Measurements from ENCODE around the gene MIPOL1. TPM values are rescaled to one million over a fixed set of nuclear protein-coding genes. Genes with fewer than 3 reads are reported as not detected.
A peak's percentile ranks its signal among the peaks of the same experiment; 100 is the strongest.

Gene MIPOL1
- total RNA-seq, 1 experiment from 2014 or later, result 15.4 TPM

DNA sequence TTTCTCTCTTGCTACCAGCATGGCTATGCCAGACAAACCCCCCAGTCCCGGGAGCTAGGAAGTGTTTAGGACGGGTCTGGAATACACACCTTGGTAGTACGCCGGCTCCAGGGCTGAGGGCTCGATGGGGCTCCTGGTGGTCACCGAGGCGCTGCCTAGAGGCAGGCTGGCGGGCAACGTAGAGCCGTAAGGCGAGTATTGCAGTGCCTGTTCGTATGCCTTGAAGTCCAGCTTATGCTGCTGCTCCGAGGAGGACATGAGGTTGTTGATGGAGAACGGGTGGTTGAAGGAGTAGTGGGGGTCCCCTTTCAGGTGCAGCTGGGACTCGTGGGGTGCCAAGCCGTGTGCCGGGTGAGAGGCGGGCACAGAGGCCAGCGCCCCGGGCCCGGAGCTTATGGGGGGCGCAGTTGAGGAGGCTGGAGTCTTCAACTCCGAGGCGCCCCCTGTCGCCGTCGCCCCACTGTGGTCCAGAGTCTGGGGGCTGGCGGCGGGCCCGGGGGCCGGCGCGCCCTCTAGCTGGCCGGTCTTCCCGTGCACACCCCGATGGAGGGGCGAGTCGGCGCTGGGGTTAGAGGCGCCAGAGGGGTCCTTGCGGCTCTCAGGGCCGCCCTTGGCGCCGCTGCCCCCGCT, 393.7 kb downstream of the MIPOL1 start:
- no peaks in the 10 kb centered on the region for H3K27me3 ChIP-seq (ENCODE audit: insufficient read depth, low read length)
- H2AFZ ChIP-seq (ENCODE audit: low read depth, low read length, poor library complexity, severe bottlenecking), result no peak overlapping the region
- ChIA-PET RAD21 (ENCODE audit: low non-redundant PET in 1 of 2, low total read pairs in 2 of 2, uncharacterized antibody in 2 of 2, unreplicated experiment in 2 of 2) (no interaction called here), CTCF (no interaction called here), POLR2A (no interaction called here)
- H3K4me2 ChIP-seq (ENCODE audit: low read length), result 0 out of 2 replicates have a peak overlapping the region, but pooled peaks have one; percentile 12
- TF ChIP-seq, protein P1, sequence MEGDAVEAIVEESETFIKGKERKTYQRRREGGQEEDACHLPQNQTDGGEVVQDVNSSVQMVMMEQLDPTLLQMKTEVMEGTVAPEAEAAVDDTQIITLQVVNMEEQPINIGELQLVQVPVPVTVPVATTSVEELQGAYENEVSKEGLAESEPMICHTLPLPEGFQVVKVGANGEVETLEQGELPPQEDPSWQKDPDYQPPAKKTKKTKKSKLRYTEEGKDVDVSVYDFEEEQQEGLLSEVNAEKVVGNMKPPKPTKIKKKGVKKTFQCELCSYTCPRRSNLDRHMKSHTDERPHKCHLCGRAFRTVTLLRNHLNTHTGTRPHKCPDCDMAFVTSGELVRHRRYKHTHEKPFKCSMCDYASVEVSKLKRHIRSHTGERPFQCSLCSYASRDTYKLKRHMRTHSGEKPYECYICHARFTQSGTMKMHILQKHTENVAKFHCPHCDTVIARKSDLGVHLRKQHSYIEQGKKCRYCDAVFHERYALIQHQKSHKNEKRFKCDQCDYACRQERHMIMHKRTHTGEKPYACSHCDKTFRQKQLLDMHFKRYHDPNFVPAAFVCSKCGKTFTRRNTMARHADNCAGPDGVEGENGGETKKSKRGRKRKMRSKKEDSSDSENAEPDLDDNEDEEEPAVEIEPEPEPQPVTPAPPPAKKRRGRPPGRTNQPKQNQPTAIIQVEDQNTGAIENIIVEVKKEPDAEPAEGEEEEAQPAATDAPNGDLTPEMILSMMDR (IDR thresholded peaks at IDR 0.05 in 2 of 3, conservative IDR thresholded peaks at IDR 0.05 in 1 of 3; ENCODE audit: borderline replicate concordance in 1 of 3, insufficient read depth in 1 of 3, low read depth in 2 of 3, low read length in 2 of 3), result 0 out of 6 replicates have a peak, but pooled peaks of 1 of the 3 experiments have one; percentile 8
- TF ChIP-seq, protein P2, sequence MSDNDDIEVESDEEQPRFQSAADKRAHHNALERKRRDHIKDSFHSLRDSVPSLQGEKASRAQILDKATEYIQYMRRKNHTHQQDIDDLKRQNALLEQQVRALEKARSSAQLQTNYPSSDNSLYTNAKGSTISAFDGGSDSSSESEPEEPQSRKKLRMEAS (IDR thresholded peaks at IDR 0.05), result no peak
- no peaks in the 10 kb centered on the region for H3K79me2 ChIP-seq (ENCODE audit: insufficient read depth, low read length)
- H3K9me2 ChIP-seq (ENCODE audit: insufficient read depth), result no peaks in the 10 kb centered on the region
- no peak for ATAC-seq
- H3K36me3 ChIP-seq (ENCODE audit: control insufficient read depth in 1 of 2, insufficient read depth in 2 of 2, low read length in 2 of 2), result no peaks in the 10 kb centered on the region
- no peak overlapping the region for H3K27ac ChIP-seq (ENCODE audit: low read depth, low read length)
- no peaks in the 10 kb centered on the region for H4K20me1 ChIP-seq (ENCODE audit: insufficient read depth)
- no TSS peak for BruUV-seq (replicated peaks)
- no peak overlapping the region for H3K4me3 ChIP-seq (replicated peaks in 1 of 2; ENCODE audit: low read depth in 1 of 2, low read length in 2 of 2)
- peaks cover 4 to 18% of the 10 kb centered on the region in 2 experiments for H3K4me1 ChIP-seq (ENCODE audit: control insufficient read depth in 1 of 2, insufficient read depth in 2 of 2, low read length in 2 of 2)
- intact Hi-C loops (cut with micrococcal nuclease), result no loop called here
- no peak overlapping the region for H3K9ac ChIP-seq (ENCODE audit: low read length)
- no peaks in the 10 kb centered on the region for H3K9me3 ChIP-seq (ENCODE audit: control insufficient read depth in 1 of 2, insufficient read depth in 1 of 2, low read depth in 1 of 2, low read length in 2 of 2)
- no peak for DNase-seq (ENCODE audit: low read depth, low spot score)

DNA sequence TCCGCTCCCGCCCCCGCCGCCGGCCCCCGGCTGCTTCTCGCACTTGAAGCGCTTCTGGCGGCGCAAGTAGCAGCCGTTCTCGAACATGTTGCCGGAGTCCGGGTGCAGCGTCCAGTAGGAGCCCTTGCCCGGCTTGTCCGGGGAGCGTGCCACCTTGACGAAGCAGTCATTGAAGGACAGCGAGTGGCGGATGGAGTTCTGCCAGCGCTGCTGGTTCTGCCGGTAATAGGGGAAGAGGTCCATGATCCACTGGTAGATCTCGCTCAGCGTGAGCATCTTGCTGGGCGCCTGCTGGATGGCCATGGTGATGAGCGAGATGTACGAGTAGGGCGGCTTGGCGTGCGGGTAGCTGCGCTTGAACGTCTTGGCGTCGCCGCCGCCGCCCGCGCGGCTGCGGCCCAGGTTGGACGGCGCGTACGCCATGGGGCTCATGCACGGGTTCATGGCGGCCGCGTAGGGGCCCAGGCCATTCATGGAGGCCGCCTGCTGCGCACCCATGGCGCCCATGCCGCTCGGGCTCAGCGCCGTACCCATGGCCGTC, 394.3 kb downstream of the MIPOL1 start:
- no peaks in the 10 kb centered on the region for H3K36me3 ChIP-seq (ENCODE audit: control insufficient read depth in 1 of 2, insufficient read depth in 2 of 2, low read length in 2 of 2)
- no peaks in the 10 kb centered on the region for H3K9me2 ChIP-seq (ENCODE audit: insufficient read depth)
- ChIA-PET POLR2A (no interaction called here), RAD21 (ENCODE audit: low non-redundant PET in 1 of 2, low total read pairs in 2 of 2, uncharacterized antibody in 2 of 2, unreplicated experiment in 2 of 2) (no interaction called here), CTCF (no interaction called here)
- TF ChIP-seq YY1 (IDR thresholded peaks at IDR 0.05; ENCODE audit: extremely low read depth, insufficient replicate concordance, low read depth, low read length) (no peak), ZNF274 (IDR thresholded peaks at IDR 0.05; ENCODE audit: low read depth, low read length) (no peak), POLR2A (IDR thresholded peaks at IDR 0.05; ENCODE audit: borderline replicate concordance, extremely low read depth, insufficient read depth, insufficient read length) (no peak), FOSL1 (IDR thresholded peaks at IDR 0.05; ENCODE audit: low read depth) (no peak), TCF7L2 (IDR thresholded peaks at IDR 0.05; ENCODE audit: borderline replicate concordance, extremely low read depth, insufficient read depth, insufficient read length) (no peak), RAD21 (IDR thresholded peaks at IDR 0.05; ENCODE audit: low read depth) (no peak), ELF1 (IDR thresholded peaks at IDR 0.05; ENCODE audit: borderline replicate concordance, low read depth) (no peak), POLR2AphosphoS5 (IDR thresholded peaks at IDR 0.05; ENCODE audit: low read depth, low read length) (no peak), CBX3 (IDR thresholded peaks at IDR 0.05; ENCODE audit: low read depth) (no peak), SIN3A (IDR thresholded peaks at IDR 0.05; ENCODE audit: low read depth) (no peak), CEBPB (IDR thresholded peaks at IDR 0.05; ENCODE audit: low read depth) (no peak)
- TF ChIP-seq, protein P1 (IDR thresholded peaks at IDR 0.05 in 2 of 3, conservative IDR thresholded peaks at IDR 0.05 in 1 of 3; ENCODE audit: borderline replicate concordance in 1 of 3, insufficient read depth in 1 of 3, low read depth in 2 of 3, low read length in 2 of 3), result no peak
- DNase-seq (ENCODE audit: low read depth, low spot score) (no peak), ATAC-seq (no peak)
- no peak overlapping the region for H3K4me3 ChIP-seq (replicated peaks in 1 of 2; ENCODE audit: low read depth in 1 of 2, low read length in 2 of 2)
- intact Hi-C loops (cut with micrococcal nuclease), result no loop called here
- peaks cover 5 to 20% of the 10 kb centered on the region in 2 experiments for H3K4me1 ChIP-seq (ENCODE audit: control insufficient read depth in 1 of 2, insufficient read depth in 2 of 2, low read length in 2 of 2)
- no TSS peak for BruUV-seq (replicated peaks)
- no peaks in the 10 kb centered on the region for H3K9me3 ChIP-seq (ENCODE audit: control insufficient read depth in 1 of 2, insufficient read depth in 1 of 2, low read depth in 1 of 2, low read length in 2 of 2)
- H3K27ac ChIP-seq (ENCODE audit: low read depth, low read length), result no peak overlapping the region
- no peaks in the 10 kb centered on the region for H3K79me2 ChIP-seq (ENCODE audit: insufficient read depth, low read length)
- no peaks in the 10 kb centered on the region for H3K27me3 ChIP-seq (ENCODE audit: insufficient read depth, low read length)
- H4K20me1 ChIP-seq (ENCODE audit: insufficient read depth), result no peaks in the 10 kb centered on the region
- H3K4me2 ChIP-seq (ENCODE audit: low read length), result no peak overlapping the region
- no peak overlapping the region for H2AFZ ChIP-seq (ENCODE audit: low read depth, low read length, poor library complexity, severe bottlenecking)
- no peak overlapping the region for H3K9ac ChIP-seq (ENCODE audit: low read length)

All from HCT116 (cell line).